NCI-H2227 (cell line): ENCODE measurements around the gene SPATA46.
"Not testable (repeated sequence)": the region's sequence is repeated elsewhere in the genome, so short reads cannot be mapped to it uniquely, and the experiment has no call there.

ENCODE experiments used
- DNase-seq: peaks from one replicate; lab custom pipeline; 2025; ENCODE audit not compliant: unreplicated experiment; lab: John Stamatoyannopoulos, UW

SPATA46 gene

GRCh38 chr1:162376691-162377090 lies at the start of gene SPATA46:
SPATA46 (minus strand) TSS chr1:162376854; CDS start chr1:162376790, 64 bp downstream.
- no peak for DNase-seq

DNA sequence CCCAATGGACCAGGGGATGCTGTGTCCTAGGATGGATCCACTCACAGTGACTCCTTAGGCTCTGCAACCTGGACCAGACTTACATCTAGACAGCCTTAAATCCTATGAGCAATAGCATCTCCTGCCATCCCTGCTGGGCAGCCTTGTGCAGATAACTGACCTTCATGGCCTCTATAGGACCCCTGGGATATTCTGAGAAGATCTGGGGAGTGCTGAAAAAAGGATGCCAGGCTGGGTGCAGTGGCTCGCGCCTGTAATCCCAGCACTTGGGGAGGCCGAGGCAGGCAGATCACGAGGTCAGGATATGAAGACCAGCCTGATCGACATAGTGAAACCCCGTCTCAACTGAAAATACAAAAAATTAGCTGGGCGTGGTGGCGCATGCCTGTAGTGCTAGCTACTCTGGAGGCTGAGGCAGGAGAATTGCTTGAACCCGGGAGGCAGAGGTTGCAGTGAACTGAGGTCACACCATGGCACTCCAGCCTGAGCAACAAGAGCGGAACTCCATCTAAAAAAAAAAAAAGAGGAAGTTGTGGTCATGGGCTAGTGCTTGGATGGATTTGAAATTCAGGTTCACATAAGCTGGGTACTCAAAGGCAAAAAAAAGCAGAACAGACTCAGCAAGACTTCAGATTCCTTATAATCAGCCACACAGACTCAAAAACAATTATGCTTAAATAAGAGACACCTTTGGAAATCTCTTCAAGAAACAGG lies 46.2 kb upstream of the SPATA46 start:
- no peak for DNase-seq

GRCh38 chr1:162421258-162422164 lies 44.9 kb upstream of the SPATA46 start:
- DNase-seq = no peak

GRCh38 chr1:162420120-162420519 lies 43.5 kb upstream of the SPATA46 start:
- DNase-seq = no peak

- DNase-seq = not testable (repeated sequence)
Observed at GRCh38 chr1:162419450-162419931, 42.8 kb upstream of the SPATA46 start.

GRCh38 chr1:162418584-162418983 lies 41.9 kb upstream of the SPATA46 start:
- DNase-seq = not testable (repeated sequence)

GRCh38 chr1:162417650-162418049 lies 41.0 kb upstream of the SPATA46 start:
- DNase-seq = no peak

DNA sequence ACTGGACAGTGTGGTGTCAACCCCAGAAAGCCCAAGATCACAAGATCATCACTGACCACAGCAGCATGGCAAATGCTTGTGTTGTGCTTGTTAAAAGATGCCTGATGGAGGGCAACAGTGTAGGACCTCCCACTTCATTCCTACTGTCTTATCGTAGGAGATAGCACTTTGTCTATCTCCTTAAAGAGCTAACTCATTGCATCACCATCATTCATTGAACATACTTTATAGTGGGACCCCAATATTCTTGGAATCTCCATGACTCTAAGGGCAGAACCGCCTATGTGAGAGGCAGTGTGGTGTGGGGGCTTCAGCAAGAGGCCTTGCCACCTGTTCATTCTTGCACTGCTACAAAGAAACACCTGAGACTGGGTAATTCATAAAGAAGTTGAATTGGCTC lies 40.3 kb upstream of the SPATA46 start:
- DNase-seq = no peak

DNA sequence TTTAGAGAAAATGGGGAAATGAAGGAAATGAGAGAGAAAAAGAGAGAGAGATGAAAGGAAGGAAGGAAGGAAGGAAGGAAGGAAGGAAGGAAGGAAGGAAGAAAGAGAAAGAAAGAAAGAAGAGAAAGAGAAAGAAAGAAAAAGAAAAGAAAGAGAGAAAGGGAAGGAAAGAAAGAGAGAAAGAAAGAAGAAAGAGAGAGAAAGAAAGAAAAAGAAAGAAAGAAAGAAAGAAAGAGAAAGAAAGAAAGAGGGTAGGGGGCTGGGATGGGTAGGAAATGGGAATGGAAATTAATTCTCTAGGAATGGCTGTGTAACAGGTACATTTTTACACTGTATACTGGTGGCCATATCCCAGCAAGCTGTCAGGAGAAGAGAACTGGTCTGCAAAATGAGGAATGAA lies 39.6 kb upstream of the SPATA46 start:
- DNase-seq = no peak

GRCh38 chr1:162412002-162412401 lies 35.3 kb upstream of the SPATA46 start, which contains the start of gene SH2D1B:
SH2D1B (minus strand) TSS chr1:162412136; CDS start chr1:162412016, 120 bp downstream.
- DNase-seq = no peak

- no peak for DNase-seq
Observed at GRCh38 chr1:162407539-162407938, 30.9 kb upstream of the SPATA46 start.

DNA sequence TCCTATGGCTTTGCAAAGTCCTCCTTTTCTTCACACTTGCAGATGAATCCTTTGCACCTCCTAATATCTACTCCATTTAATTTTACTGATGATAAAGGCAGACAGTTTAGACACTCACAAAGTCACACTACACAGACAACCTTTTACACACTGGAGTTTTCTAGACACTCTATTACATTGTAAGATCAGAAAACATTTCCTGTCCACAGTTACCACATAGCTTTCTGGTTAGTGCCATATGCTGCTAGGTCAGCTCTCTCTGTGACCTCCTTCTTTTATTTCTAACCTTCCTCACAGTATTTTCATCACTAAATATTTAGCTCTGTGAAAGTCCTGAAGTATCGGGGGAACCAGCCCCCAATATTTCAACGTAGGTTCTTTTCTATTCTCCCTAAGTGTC lies 30.2 kb upstream of the SPATA46 start:
- no peak for DNase-seq

DNA sequence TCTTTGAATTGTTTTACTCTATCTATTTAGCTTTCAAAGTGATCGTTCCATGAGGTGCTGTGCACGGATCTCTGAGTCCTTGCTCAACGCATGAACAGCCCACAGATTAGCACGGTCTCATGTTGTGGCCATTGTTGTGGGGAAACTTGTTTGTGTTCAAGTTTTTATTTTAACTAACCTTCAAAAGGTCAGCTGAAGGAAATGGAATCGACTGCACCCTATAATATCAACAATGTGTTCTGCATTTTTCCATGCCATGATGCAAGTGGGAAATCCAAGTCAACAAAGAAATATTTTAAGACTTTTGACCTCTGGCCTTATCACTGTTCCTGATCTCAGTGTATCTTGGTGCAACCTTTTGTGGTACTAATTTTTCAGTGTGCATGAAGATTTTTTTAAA lies 29.1 kb upstream of the SPATA46 start:
- no peak for DNase-seq

- no peak for DNase-seq
Observed at GRCh38 chr1:162404550-162405160, 28.0 kb upstream of the SPATA46 start.

DNA sequence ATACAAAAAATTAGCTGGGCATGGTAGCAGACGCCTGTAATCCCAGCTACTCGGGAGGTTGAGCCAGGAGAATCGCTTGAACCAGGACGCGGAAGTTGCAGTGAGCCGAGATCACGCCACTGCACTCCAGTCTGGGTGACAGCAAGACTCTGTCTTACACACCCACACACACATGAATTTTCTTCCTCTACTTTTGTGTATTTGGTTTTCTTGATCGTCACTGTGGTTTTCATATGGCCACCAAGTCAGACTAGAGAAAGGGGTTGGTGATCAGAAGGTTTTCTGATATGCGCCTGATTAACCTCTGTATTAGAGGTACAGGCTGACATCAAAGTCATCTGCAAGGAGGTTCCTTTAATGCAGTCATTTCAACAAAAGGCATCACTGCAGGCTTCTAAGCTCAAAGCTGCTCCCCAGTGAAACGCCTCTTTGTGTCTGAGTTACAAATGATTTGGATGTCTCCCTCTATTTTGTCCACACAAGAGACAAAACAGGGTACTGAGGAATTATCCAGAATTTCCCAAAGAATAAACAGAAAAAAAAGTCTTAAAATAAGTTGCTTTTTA lies 24.2 kb upstream of the SPATA46 start:
- no peak for DNase-seq

DNA sequence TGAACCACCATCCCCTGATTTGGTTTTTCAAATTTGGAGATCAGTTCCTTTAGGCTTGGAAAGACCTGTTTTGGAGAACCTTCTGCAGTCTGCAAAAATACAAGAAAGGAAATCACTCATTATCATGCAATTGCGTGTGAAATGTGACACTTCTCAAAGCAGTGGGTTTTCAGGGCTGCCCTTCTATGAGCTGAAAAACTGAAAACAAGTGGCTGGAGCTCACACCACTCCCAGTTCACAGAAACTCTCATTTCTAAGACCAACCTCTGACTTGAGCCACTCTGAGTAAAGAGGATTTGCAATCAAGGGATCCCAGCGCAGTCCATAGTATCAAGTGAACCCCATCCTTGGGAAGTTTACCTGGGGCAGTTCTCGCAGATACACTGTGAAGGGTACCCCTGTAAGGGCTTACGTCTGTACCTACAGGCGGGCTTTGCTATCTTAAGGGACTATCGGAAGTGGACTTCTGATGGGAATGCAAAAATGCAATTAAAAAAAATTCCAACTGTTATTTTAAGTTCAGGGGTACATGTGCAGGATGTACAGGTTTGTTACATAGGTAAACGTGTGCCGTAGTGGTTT lies 22.4 kb upstream of the SPATA46 start:
- DNase-seq = no peak

DNA sequence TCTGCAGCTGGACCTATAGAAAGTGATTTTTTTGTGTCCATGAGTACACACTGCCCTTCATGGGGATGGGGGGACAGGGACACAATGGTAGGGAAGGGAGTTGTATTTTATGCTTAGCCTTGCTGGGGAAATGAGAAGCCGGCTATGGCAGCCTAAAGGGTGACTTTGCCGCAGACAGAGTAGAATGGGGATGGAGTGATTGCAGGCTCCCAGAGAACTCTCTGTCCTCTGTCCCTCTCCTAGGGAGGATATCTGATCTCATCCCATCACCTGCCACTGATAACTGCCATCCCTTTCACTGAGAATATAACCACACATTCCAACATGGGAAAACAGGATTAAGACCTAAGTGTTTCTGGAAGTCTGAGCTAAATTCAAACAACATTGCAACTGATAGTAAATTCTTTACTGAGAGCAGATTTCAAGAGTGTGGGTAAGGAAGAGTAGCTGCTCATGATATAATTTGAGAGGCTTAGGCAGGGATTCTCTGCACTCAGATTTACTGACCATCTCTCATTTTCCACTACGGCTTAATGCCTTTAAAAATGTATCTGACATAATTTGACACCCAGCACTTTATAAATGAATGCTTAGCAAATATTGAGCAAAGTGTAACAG lies 21.4 kb upstream of the SPATA46 start:
- no peak for DNase-seq

GRCh38 chr1:162397039-162397448 lies 20.4 kb upstream of the SPATA46 start:
- DNase-seq = no peak

DNA sequence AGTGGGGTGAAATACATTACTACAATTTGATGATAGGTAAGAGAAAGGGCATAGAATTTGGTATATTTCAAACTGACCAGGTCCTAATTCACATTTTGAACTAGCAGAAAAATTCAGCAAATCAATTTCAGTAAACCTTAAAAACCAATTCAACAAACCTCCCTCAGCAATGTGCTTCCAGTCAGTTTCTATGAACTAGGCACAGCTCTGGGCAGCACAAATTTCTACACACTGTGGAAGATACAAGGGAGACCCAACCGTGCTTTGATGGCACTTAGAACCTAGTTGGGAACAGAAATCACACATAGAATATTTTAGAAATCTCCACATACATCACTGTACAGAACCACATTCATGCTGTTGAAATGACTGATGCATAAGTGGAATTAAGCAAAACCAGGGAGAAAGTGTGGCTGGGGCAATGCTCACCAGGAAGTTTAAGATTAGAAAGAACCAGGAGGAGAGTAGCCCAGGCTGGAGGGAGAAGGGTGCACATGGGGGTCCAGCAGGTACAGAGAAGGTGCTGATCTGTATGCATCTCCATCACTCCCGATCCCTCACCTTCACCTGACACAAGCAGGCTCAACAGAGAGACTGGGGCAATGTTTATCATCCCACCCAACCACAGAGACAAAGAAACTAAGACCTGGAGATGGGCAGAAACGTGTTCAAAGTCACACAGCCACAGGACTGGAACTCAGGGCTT lies 19.7 kb upstream of the SPATA46 start:
- DNase-seq = no peak
